Endothelial cell of umbilical vein (primary cell): ENCODE measurements around the gene AUH.
"Not testable (repeated sequence)": the region's sequence is repeated elsewhere in the genome, so short reads cannot be mapped to it uniquely, and the experiment has no call there.

Source experiments
- EZH2 ChIP-seq: IDR thresholded peaks from 2 replicates; pipeline ENCODE4 v1.6.1; 2012; ENCODE audit warnings: borderline replicate concordance, low read depth, mild to moderate bottlenecking, moderate library complexity, low read length, inconsistent platforms; ENCODE audit not compliant: severe bottlenecking
- POLR2A ChIP-seq: IDR thresholded peaks from 2 replicates; pipeline ENCODE4 v1.6.1; 2012; ENCODE audit warnings: low read depth, mild to moderate bottlenecking, control low read depth, low read length
- TF ChIP-seq, protein P1 (sequence below), 2 donors: IDR thresholded peaks; 1 replicate in 1 of 2; 2 replicates in 1 of 2; pipeline ENCODE4 v1.5.1; 2011; ENCODE audit warnings: low read length in 2 of 2, mild to moderate bottlenecking in 2 of 2, moderate library complexity in 2 of 2, control low read depth in 1 of 2, inconsistent platforms in 1 of 2, low read depth in 1 of 2; ENCODE audit not compliant: insufficient read depth in 1 of 2; ENCODE audit errors: extremely low read depth in 1 of 2
- TF ChIP-seq, protein P2 (sequence below): IDR thresholded peaks from 2 replicates; pipeline ENCODE4 v1.6.1; 2011; ENCODE audit not compliant: insufficient read depth, insufficient read length

DNA sequence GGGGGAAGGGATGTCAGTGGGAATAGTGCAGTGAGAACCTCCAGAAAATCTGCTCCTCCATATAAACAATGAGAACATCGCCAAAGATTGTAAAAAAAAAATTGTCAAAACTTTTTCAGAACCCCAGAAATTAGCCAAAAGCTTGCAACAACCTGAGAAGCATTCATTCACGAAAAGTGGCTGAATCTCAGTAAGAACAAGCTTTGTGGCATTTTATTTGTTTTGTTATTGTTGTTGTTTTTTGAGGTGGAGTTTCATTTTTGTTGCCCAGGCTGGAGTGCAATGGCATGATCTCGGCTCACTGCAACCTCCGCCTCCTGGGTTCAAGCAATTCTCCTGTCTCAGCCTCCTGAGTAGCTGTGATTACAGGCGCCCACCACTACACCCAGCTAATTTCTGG, 162.8 kb downstream of the AUH start:
- TF ChIP-seq, protein P1, sequence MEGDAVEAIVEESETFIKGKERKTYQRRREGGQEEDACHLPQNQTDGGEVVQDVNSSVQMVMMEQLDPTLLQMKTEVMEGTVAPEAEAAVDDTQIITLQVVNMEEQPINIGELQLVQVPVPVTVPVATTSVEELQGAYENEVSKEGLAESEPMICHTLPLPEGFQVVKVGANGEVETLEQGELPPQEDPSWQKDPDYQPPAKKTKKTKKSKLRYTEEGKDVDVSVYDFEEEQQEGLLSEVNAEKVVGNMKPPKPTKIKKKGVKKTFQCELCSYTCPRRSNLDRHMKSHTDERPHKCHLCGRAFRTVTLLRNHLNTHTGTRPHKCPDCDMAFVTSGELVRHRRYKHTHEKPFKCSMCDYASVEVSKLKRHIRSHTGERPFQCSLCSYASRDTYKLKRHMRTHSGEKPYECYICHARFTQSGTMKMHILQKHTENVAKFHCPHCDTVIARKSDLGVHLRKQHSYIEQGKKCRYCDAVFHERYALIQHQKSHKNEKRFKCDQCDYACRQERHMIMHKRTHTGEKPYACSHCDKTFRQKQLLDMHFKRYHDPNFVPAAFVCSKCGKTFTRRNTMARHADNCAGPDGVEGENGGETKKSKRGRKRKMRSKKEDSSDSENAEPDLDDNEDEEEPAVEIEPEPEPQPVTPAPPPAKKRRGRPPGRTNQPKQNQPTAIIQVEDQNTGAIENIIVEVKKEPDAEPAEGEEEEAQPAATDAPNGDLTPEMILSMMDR (IDR thresholded peaks at IDR 0.05; ENCODE audit: extremely low read depth in 1 of 2, insufficient read depth in 1 of 2, low read depth in 1 of 2, low read length in 2 of 2): not testable (repeated sequence)
- TF ChIP-seq POLR2A, EZH2: not testable (repeated sequence)
- TF ChIP-seq, protein P2, sequence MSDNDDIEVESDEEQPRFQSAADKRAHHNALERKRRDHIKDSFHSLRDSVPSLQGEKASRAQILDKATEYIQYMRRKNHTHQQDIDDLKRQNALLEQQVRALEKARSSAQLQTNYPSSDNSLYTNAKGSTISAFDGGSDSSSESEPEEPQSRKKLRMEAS: not testable (repeated sequence)
